Glutamatergic neuron (in vitro differentiated cells): ENCODE measurements around the gene FAM184B. TPM values are rescaled to one million over a fixed set of nuclear protein-coding genes. Genes with fewer than 3 reads are reported as not detected.

ENCODE experiments used
- DNase-seq: peaks from one replicate; pipeline ENCODE4 v3.0.0; 2022
- H3K27ac Mint-ChIP-seq: one replicate; pipeline ENCODE4 v1.8.0; 2020; ENCODE audit warnings: mild to moderate bottlenecking, mixed read lengths, inconsistent platforms; ENCODE audit not compliant: unreplicated experiment
- H3K27me3 Mint-ChIP-seq: one replicate; pipeline ENCODE4 v1.8.0; 2020; ENCODE audit warnings: mild to moderate bottlenecking, moderate library complexity, mixed read lengths, inconsistent platforms; ENCODE audit not compliant: unreplicated experiment
- H3K36me3 Mint-ChIP-seq: one replicate; pipeline ENCODE4 v1.8.0; 2020; ENCODE audit warnings: mild to moderate bottlenecking, mixed read lengths, inconsistent platforms; ENCODE audit not compliant: unreplicated experiment
- H3K4me1 Mint-ChIP-seq: one replicate; pipeline ENCODE4 v1.8.0; 2020; ENCODE audit warnings: mild to moderate bottlenecking, low read depth, mixed read lengths, inconsistent platforms; ENCODE audit not compliant: unreplicated experiment
- H3K4me3 Mint-ChIP-seq: one replicate; pipeline ENCODE4 v1.8.0; 2020; ENCODE audit warnings: mild to moderate bottlenecking, mixed read lengths, inconsistent platforms; ENCODE audit not compliant: unreplicated experiment
- H3K9me3 Mint-ChIP-seq: one replicate; pipeline ENCODE4 v1.8.0; 2020; ENCODE audit warnings: mild to moderate bottlenecking, moderate library complexity, mixed read lengths, inconsistent platforms; ENCODE audit not compliant: unreplicated experiment
- CTCF ChIP-seq: fragments of 200-600 bp; sonication (generic); IDR thresholded peaks from one replicate; pipeline ENCODE4 v1.5.0; 2021; ENCODE audit not compliant: partially characterized antibody, unreplicated experiment
- total RNA-seq: library from RNA; stranded (reverse); fragmentation: NEBNext Ultra II Directional; extraction: Animal tissue kit (Norgen Biotek cat#: 25700); gene quantifications from one replicate; pipeline ENCODE4 v1.2.1, GENCODE V29; 2021; ENCODE audit not compliant: unreplicated experiment

The FAM184B gene
- total RNA-seq, 1 donor from 2014 or later = not detected

- Mint-ChIP-seq H3K27me3 (no peaks in the 10 kb centered on the region), H3K4me3 (no peak overlapping the region), H3K36me3 (peaks cover 4% of the 10 kb centered on the region), H3K27ac (no peak overlapping the region), H3K4me1 (peaks cover 3% of the 10 kb centered on the region), H3K9me3 (no peaks in the 10 kb centered on the region)
- TF ChIP-seq CTCF = no peak
- DNase-seq = no peak
Measured at GRCh38 chr4:17740702-17741101, 40.7 kb downstream of the FAM184B start.

GRCh38 chr4:17736484-17736883 is 44.9 kb downstream of the FAM184B start:
- no peak for TF ChIP-seq CTCF
- no peak for DNase-seq
- no peak overlapping the region for H3K27ac Mint-ChIP-seq
- peaks cover 3% of the 10 kb centered on the region for H3K4me1 Mint-ChIP-seq
- H3K36me3 Mint-ChIP-seq = no peaks in the 10 kb centered on the region
- H3K9me3 Mint-ChIP-seq = no peaks in the 10 kb centered on the region
- H3K27me3 Mint-ChIP-seq = no peaks in the 10 kb centered on the region
- no peak overlapping the region for H3K4me3 Mint-ChIP-seq

GRCh38 chr4:17726911-17727310 is 54.5 kb downstream of the FAM184B start:
- Mint-ChIP-seq H3K4me3 (no peak overlapping the region), H3K9me3 (peaks cover 8% of the 10 kb centered on the region), H3K27ac (no peak overlapping the region), H3K27me3 (peaks cover 3% of the 10 kb centered on the region), H3K36me3 (peaks cover 14% of the 10 kb centered on the region), H3K4me1 (no peaks in the 10 kb centered on the region)
- DNase-seq = no peak
- no peak for TF ChIP-seq CTCF

- Mint-ChIP-seq H3K27me3 (peaks cover 5% of the 10 kb centered on the region), H3K4me3 (no peak overlapping the region), H3K9me3 (peaks cover 6% of the 10 kb centered on the region), H3K4me1 (no peaks in the 10 kb centered on the region), H3K36me3 (peaks cover 14% of the 10 kb centered on the region), H3K27ac (no peak overlapping the region)
- no peak for DNase-seq
- TF ChIP-seq CTCF = no peak
Measured at GRCh38 chr4:17723648-17724047, 57.8 kb downstream of the FAM184B start.

- H3K27ac Mint-ChIP-seq = no peak overlapping the region
- peaks cover 2% of the 10 kb centered on the region for H3K36me3 Mint-ChIP-seq
- H3K9me3 Mint-ChIP-seq = no peaks in the 10 kb centered on the region
- TF ChIP-seq CTCF = no peak
- no peak overlapping the region for H3K4me3 Mint-ChIP-seq
- peaks cover 4% of the 10 kb centered on the region for H3K4me1 Mint-ChIP-seq
- no peak for DNase-seq
- H3K27me3 Mint-ChIP-seq = peaks cover 2% of the 10 kb centered on the region
Measured at GRCh38 chr4:17722356-17722700, 59.1 kb downstream of the FAM184B start.
